HEK293 (cell line): ENCODE results near the gene TBCA.

Experiments used
- ATF2 ChIP-seq: fragments of 450-650 bp; formaldehyde crosslinking; IDR thresholded peaks from 2 replicates; pipeline ENCODE4 v1.5.1; 2016; ENCODE audit warnings: missing biosample characterization, missing genetic modification characterization, low read depth
- HIC1 ChIP-seq: fragments of 450-650 bp; formaldehyde crosslinking; IDR thresholded peaks from 2 replicates; pipeline ENCODE4 v1.5.1; 2016; ENCODE audit warnings: missing biosample characterization, missing genetic modification characterization
- KLF10 ChIP-seq: fragments of 450-650 bp; IDR thresholded peaks from 2 replicates; pipeline ENCODE4 v1.5.1; 2018; ENCODE audit warnings: missing biosample characterization, mild to moderate bottlenecking, missing genetic modification characterization
- KLF8 ChIP-seq: fragments of 450-650 bp; formaldehyde crosslinking; IDR thresholded peaks from 2 replicates; pipeline ENCODE4 v1.5.1; 2016; ENCODE audit warnings: missing biosample characterization, missing genetic modification characterization
- PRDM4 ChIP-seq: fragments of 450-650 bp; formaldehyde crosslinking; IDR thresholded peaks from 2 replicates; pipeline ENCODE4 v1.5.1; 2017; ENCODE audit warnings: missing biosample characterization, missing genetic modification characterization
- PRDM6 ChIP-seq: fragments of 450-650 bp; formaldehyde crosslinking; IDR thresholded peaks from 2 replicates; pipeline ENCODE4 v1.5.1; 2017; ENCODE audit warnings: missing biosample characterization, missing genetic modification characterization
- ZBTB26 ChIP-seq: fragments of 450-650 bp; formaldehyde crosslinking; optimal IDR thresholded peaks from 2 replicates; pipeline ENCODE3; 2016; ENCODE audit warnings: missing biosample characterization, mild to moderate bottlenecking, missing genetic modification characterization
- ZBTB44 ChIP-seq: fragments of 450-650 bp; IDR thresholded peaks from 2 replicates; pipeline ENCODE4 v1.5.1; 2018; ENCODE audit warnings: missing biosample characterization, mild to moderate bottlenecking, missing genetic modification characterization
- ZNF10 ChIP-seq: fragments of 450-650 bp; formaldehyde crosslinking; IDR thresholded peaks from 2 replicates; pipeline ENCODE4 v1.5.1; 2017; ENCODE audit warnings: missing biosample characterization, missing genetic modification characterization
- ZNF133 ChIP-seq: fragments of 450-650 bp; formaldehyde crosslinking; IDR thresholded peaks from 2 replicates; pipeline ENCODE4 v1.5.1; 2016; ENCODE audit warnings: missing biosample characterization, missing genetic modification characterization
- ZNF223 ChIP-seq: fragments of 450-650 bp; formaldehyde crosslinking; IDR thresholded peaks from 2 replicates; pipeline ENCODE4 v1.5.1; 2016; ENCODE audit warnings: missing biosample characterization, missing genetic modification characterization
- ZNF24 ChIP-seq: fragments of 450-650 bp; formaldehyde crosslinking; IDR thresholded peaks from 2 replicates; pipeline ENCODE4 v1.5.1; 2016; ENCODE audit warnings: missing biosample characterization, missing genetic modification characterization
- ZNF26 ChIP-seq: fragments of 450-650 bp; formaldehyde crosslinking; IDR thresholded peaks from 2 replicates; pipeline ENCODE4 v1.5.1; 2016; ENCODE audit warnings: missing biosample characterization, missing genetic modification characterization
- ZNF354C ChIP-seq: fragments of 450-650 bp; formaldehyde crosslinking; IDR thresholded peaks from 2 replicates; pipeline ENCODE4 v1.5.1; 2016; ENCODE audit warnings: missing biosample characterization, missing genetic modification characterization, low read depth, borderline replicate concordance
- ZNF514 ChIP-seq: fragments of 450-650 bp; formaldehyde crosslinking; IDR thresholded peaks from 2 replicates; pipeline ENCODE4 v1.5.1; 2016; ENCODE audit warnings: missing biosample characterization, missing genetic modification characterization
- ZNF580 ChIP-seq: fragments of 450-650 bp; formaldehyde crosslinking; IDR thresholded peaks from 2 replicates; pipeline ENCODE4 v1.5.1; 2016; ENCODE audit warnings: missing biosample characterization, missing genetic modification characterization
- ZNF585B ChIP-seq: fragments of 450-650 bp; formaldehyde crosslinking; IDR thresholded peaks from 2 replicates; pipeline ENCODE4 v1.5.1; 2016; ENCODE audit warnings: missing biosample characterization, missing genetic modification characterization
- ZNF692 ChIP-seq: fragments of 450-650 bp; formaldehyde crosslinking; IDR thresholded peaks from 2 replicates; pipeline ENCODE4 v1.5.1; 2016; ENCODE audit warnings: missing biosample characterization, missing genetic modification characterization
- ZNF776 ChIP-seq: fragments of 450-650 bp; formaldehyde crosslinking; IDR thresholded peaks from 2 replicates; pipeline ENCODE4 v1.5.0; 2017; ENCODE audit warnings: missing biosample characterization, missing genetic modification characterization, borderline replicate concordance
- ZNF785 ChIP-seq: fragments of 450-650 bp; formaldehyde crosslinking; IDR thresholded peaks from 2 replicates; pipeline ENCODE4 v1.5.1; 2016; ENCODE audit warnings: missing biosample characterization, missing genetic modification characterization
- ZSCAN4 ChIP-seq: fragments of 450-650 bp; formaldehyde crosslinking; IDR thresholded peaks from 2 replicates; pipeline ENCODE4 v1.5.1; 2017; ENCODE audit warnings: missing biosample characterization, missing genetic modification characterization

TBCA gene

GRCh38 chr5:77775790-77776553 is at the start of gene TBCA (continued):
- TF ChIP-seq PRDM4 (tag by site-specific recombination) (peak; percentile 61), HIC1 (no peak), ATF2 (tag by site-specific recombination) (no peak), ZNF776 (no peak), PRDM6 (tag by site-specific recombination) (no peak), ZNF585B (tag by site-specific recombination) (no peak), ZNF133 (tag by site-specific recombination) (no peak), ZBTB44 (tag by site-specific recombination) (no peak), ZNF24 (tag by site-specific recombination) (no peak), ZNF354C (no peak), ZNF514 (no peak), KLF8 (tag by site-specific recombination) (peak; percentile 85), ZNF26 (tag by site-specific recombination) (no peak), ZBTB26 (tag by site-specific recombination) (peak; percentile 97), ZNF10 (tag by site-specific recombination) (peak; percentile 58; the same call in 1 of the 2 replicates), ZNF785 (tag by site-specific recombination) (no peak), ZNF580 (tag by site-specific recombination) (no peak; the same call in 1 of the 2 replicates), ZNF692 (tag by site-specific recombination) (0 out of 2 replicates have a peak, but pooled peaks have one; percentile 53), ZSCAN4 (no peak), KLF10 (tag by site-specific recombination) (peak; percentile 50; the same call in 1 of the 2 replicates), ZNF223 (no peak)
